Neural cell (in vitro differentiated cells): ENCODE results near the gene TAF1C.
"Not testable (repeated sequence)": the region's sequence is repeated elsewhere in the genome, so short reads cannot be mapped to it uniquely, and the experiment has no call there.

Experiments used
- EZH2 ChIP-seq: fragments of 200-600, 300-800 bp; shearing (Covaris generic), sonication (generic); IDR thresholded peaks from 2 replicates; pipeline ENCODE4 v1.6.1; 2014; ENCODE audit warnings: antibody characterized with exemption, low read length, borderline replicate concordance, mild to moderate bottlenecking; ENCODE audit not compliant: insufficient read depth, poor library complexity, severe bottlenecking
- POLR2AphosphoS5 ChIP-seq: IDR thresholded peaks from 2 replicates; pipeline ENCODE4 v1.6.1; 2012
- RAD21 ChIP-seq: fragments of 450-650 bp; conservative IDR thresholded peaks from 2 replicates; pipeline ENCODE4 v1.6.1; 2014; ENCODE audit warnings: antibody characterized with exemption, mild to moderate bottlenecking, moderate library complexity
- TAF1 ChIP-seq: IDR thresholded peaks from 2 replicates; pipeline ENCODE4 v1.6.1; 2012; ENCODE audit warnings: low read depth
- TF ChIP-seq, protein P1 (sequence below): fragments of 450-650 bp; IDR thresholded peaks from 2 replicates; pipeline ENCODE4 v1.5.1; 2014; ENCODE audit warnings: antibody characterized with exemption, mild to moderate bottlenecking, moderate library complexity; ENCODE audit not compliant: poor library complexity, severe bottlenecking

DNA sequence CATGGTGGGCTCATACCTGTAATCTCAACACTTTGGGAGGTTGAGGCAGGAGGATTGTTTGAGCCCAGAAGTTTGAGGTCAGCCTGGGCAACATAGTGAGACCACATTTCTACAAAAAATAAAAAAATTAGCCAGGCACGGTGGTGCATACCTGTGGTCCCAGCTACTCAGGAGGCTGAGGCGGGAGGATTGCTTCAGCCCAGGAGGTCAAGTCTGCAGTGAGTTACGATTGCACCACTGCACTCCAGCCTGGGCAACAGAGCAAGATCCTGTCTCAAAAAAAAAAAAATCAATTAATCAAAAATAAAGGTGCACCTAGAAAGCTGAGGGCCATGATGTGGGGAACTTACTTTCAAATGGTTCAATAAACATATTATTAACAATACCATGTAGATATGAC is 29.3 kb upstream of the TAF1C start:
- TF ChIP-seq, protein P1, sequence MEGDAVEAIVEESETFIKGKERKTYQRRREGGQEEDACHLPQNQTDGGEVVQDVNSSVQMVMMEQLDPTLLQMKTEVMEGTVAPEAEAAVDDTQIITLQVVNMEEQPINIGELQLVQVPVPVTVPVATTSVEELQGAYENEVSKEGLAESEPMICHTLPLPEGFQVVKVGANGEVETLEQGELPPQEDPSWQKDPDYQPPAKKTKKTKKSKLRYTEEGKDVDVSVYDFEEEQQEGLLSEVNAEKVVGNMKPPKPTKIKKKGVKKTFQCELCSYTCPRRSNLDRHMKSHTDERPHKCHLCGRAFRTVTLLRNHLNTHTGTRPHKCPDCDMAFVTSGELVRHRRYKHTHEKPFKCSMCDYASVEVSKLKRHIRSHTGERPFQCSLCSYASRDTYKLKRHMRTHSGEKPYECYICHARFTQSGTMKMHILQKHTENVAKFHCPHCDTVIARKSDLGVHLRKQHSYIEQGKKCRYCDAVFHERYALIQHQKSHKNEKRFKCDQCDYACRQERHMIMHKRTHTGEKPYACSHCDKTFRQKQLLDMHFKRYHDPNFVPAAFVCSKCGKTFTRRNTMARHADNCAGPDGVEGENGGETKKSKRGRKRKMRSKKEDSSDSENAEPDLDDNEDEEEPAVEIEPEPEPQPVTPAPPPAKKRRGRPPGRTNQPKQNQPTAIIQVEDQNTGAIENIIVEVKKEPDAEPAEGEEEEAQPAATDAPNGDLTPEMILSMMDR: not testable (repeated sequence)
- not testable (repeated sequence) for TF ChIP-seq EZH2, POLR2AphosphoS5, TAF1, RAD21
